Vagina (tissue), 2 donors: ENCODE data around the gene FGFR2. TPM values are rescaled to one million over a fixed set of nuclear protein-coding genes. Genes with fewer than 3 reads are reported as not detected.

ENCODE experiments used
- DNase-seq, 2 donors: peaks; one replicate each; pipeline ENCODE4 v3.0.0-alpha.2; 2017; ENCODE audit errors: extremely low spot score in 2 of 2
- H3K27ac ChIP-seq: fragments of 200-600 bp; sonication (generic); one replicate; pipeline ENCODE4 v1.5.1; 2019
- H3K27me3 ChIP-seq: fragments of 200-600 bp; sonication (generic); one replicate; pipeline ENCODE4 v1.5.1; 2019
- H3K36me3 ChIP-seq, 2 donors: fragments of 200-600 bp; sonication (generic); one replicate each; pipeline ENCODE4 v1.5.1; 2017 to 2019
- H3K4me1 ChIP-seq: fragments of 200-600 bp; sonication (generic); one replicate; pipeline ENCODE4 v1.5.1; 2019
- H3K4me3 ChIP-seq, 2 donors: fragments of 200-600 bp; sonication (generic); 1 replicate in 1 of 2; 2 replicates in 1 of 2; pipeline ENCODE4 v1.5.1; 2016 to 2019
- H3K9me3 ChIP-seq: fragments of 200-600 bp; sonication (generic); one replicate; pipeline ENCODE4 v1.5.1; 2019
- POLR2A ChIP-seq, 2 donors: fragments of 450-650 bp; IDR thresholded peaks; one replicate each; pipeline ENCODE4 v1.6.1; 2017; ENCODE audit warnings: antibody characterized with exemption in 2 of 2, mild to moderate bottlenecking in 2 of 2, moderate library complexity in 2 of 2
- POLR2AphosphoS5 ChIP-seq, 2 donors: sonication (generic); formaldehyde crosslinking; IDR thresholded peaks; one replicate each; pipeline ENCODE4 v1.9.0; 2017; ENCODE audit warnings: antibody characterized with exemption in 2 of 2, mild to moderate bottlenecking in 2 of 2, low read depth in 1 of 2; ENCODE audit not compliant: insufficient read depth in 1 of 2
- intact Hi-C: fragments of 100-400 bp; cut with DNase I; formaldehyde crosslinking; loops from one replicate; pipeline ENCODE4 v1.15.1; 2023
- total RNA-seq: library from RNA; depleted of rRNA; stranded (reverse); fragments of >200 nt; gene quantifications from one replicate; pipeline ENCODE4 v1.2.3, GENCODE V29; 2016
- TF ChIP-seq, protein P1 (sequence below), 3 experiments: fragments of 450-650 bp in 2 of 3; fragments of 200-600 bp in 1 of 3; sonication (generic) in 1 of 3; IDR thresholded peaks; one replicate each; pipeline ENCODE4 v1.5.1; 2017 to 2019; ENCODE audit warnings: antibody characterized with exemption in 3 of 3, mild to moderate bottlenecking in 2 of 3, moderate library complexity in 2 of 3

The FGFR2 gene
- total RNA-seq, 1 donor from 2014 or later, result 54.0 TPM

DNA sequence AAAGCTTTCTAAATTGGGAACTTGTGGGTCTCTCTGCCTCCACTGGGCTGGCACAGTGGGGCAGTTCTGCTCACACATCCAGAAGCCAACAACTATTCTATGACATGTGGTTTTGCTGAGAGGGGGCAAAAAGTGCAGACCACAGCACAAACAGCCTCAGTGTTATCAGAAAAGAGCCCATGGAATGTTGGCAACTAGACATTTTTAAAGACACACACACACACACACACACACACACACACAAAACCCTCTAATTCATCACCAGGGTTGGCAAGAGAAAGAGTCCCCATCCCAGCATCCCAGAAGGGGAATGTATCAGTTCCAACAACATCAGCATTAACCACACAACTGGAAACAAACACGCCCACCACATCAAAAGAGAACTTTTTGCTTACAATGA, 117.1 kb downstream of the FGFR2 start:
- TF ChIP-seq POLR2AphosphoS5 (IDR thresholded peaks at IDR 0.05; ENCODE audit: insufficient read depth in 1 of 2, low read depth in 1 of 2) (no peak), POLR2A (IDR thresholded peaks at IDR 0.05) (no peak)
- TF ChIP-seq, protein P1, sequence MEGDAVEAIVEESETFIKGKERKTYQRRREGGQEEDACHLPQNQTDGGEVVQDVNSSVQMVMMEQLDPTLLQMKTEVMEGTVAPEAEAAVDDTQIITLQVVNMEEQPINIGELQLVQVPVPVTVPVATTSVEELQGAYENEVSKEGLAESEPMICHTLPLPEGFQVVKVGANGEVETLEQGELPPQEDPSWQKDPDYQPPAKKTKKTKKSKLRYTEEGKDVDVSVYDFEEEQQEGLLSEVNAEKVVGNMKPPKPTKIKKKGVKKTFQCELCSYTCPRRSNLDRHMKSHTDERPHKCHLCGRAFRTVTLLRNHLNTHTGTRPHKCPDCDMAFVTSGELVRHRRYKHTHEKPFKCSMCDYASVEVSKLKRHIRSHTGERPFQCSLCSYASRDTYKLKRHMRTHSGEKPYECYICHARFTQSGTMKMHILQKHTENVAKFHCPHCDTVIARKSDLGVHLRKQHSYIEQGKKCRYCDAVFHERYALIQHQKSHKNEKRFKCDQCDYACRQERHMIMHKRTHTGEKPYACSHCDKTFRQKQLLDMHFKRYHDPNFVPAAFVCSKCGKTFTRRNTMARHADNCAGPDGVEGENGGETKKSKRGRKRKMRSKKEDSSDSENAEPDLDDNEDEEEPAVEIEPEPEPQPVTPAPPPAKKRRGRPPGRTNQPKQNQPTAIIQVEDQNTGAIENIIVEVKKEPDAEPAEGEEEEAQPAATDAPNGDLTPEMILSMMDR (IDR thresholded peaks at IDR 0.05), result no peak
- Histone ChIP-seq H3K27me3 (no peaks in the 10 kb centered on the region), H3K4me1 (peaks cover 17% of the 10 kb centered on the region), H3K27ac (no peak overlapping the region), H3K36me3 (no peaks in the 10 kb centered on the region), H3K4me3 (no peak overlapping the region), H3K9me3 (no peaks in the 10 kb centered on the region)
- intact Hi-C loops, result no loop called here
- DNase-seq, result no peak

GRCh38 chr10:121478556-121478955, 119.7 kb downstream of the FGFR2 start:
- no peaks in the 10 kb centered on the region for H3K36me3 ChIP-seq
- intact Hi-C loops, result no loop called here

DNA sequence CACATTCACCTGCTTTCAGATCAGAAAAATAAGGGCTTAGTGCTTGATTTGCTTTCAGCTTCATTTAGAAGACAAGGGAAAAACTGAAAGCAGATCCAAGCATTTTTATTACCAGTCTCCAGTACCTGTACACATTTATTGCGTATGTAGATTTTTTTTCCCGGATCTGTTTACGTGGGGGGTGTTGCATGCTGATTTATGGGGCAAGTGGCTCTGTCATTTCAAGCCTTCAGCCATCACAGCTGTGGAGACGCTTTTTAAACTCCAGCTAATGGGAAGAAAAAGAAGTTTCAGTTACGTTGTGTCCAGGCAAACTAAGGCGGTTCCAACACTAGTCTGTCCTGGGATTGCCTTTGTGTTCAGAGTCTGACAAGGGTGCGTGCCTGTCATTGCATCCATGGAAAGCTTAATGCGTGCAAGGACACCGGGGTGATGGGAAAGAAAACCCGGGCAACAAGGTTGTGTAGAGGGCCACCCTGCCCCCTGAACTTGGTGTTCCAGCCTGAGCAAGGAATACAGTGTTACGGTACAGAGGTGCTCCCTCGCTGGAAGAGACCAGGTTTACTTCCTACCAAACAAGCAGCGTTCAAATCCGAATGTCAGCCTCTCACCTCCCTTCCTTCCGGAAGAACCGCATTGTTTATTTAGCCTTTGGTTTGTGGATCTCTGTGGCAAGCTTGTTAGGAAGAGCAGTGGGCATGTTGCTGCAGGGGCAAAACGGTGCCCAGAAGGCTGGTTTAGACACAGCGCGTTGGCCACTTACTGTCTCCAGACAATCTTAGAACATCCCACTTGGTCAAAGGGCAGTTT, 128.2 kb downstream of the FGFR2 start:
- intact Hi-C loops, result no loop called here
- peak overlapping the region in 1 of 2 donors; percentile 17 for H3K4me3 ChIP-seq
- no peaks in the 10 kb centered on the region for H3K4me1 ChIP-seq
- TF ChIP-seq POLR2A (IDR thresholded peaks at IDR 0.05) (no peak), POLR2AphosphoS5 (IDR thresholded peaks at IDR 0.05; ENCODE audit: insufficient read depth in 1 of 2, low read depth in 1 of 2) (no peak)
- TF ChIP-seq, protein P1 (IDR thresholded peaks at IDR 0.05), result no peak
- H3K9me3 ChIP-seq, result no peaks in the 10 kb centered on the region
- H3K36me3 ChIP-seq, result no peaks in the 10 kb centered on the region
- DNase-seq, result no peak
- no peaks in the 10 kb centered on the region for H3K27me3 ChIP-seq
- no peak overlapping the region for H3K27ac ChIP-seq

More at GRCh38 chr10:121478556-121478955, 119.7 kb downstream of the FGFR2 start:
- H3K4me3 ChIP-seq, result no peak overlapping the region
- TF ChIP-seq POLR2A (IDR thresholded peaks at IDR 0.05) (no peak), POLR2AphosphoS5 (IDR thresholded peaks at IDR 0.05; ENCODE audit: insufficient read depth in 1 of 2, low read depth in 1 of 2) (no peak)
- TF ChIP-seq, protein P1 (IDR thresholded peaks at IDR 0.05), result no peak
- H3K9me3 ChIP-seq, result no peaks in the 10 kb centered on the region
- H3K4me1 ChIP-seq, result peaks cover 7% of the 10 kb centered on the region
- H3K27me3 ChIP-seq, result no peaks in the 10 kb centered on the region
- DNase-seq, result no peak
- no peak overlapping the region for H3K27ac ChIP-seq

DNA sequence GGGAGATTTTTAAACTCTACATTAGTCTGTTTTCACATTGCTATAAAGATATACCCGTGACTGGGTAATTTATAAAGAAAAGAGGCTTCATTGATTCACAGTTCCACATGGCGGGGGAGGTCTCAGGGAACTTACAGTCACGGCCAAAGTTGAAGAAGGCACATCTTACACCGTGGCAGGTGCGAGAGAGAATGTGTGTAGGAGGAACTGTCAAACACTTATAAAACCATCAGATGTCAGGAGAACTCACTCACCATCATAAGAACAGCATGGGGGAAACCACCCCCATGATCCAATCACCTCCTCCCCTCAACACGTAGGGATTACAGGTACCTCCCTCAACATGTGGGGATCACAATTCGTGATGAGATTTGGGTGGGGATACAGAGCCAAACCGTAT, 129.5 kb downstream of the FGFR2 start:
- H3K27me3 ChIP-seq, result no peaks in the 10 kb centered on the region
- intact Hi-C loops, result no loop called here
- no peaks in the 10 kb centered on the region for H3K36me3 ChIP-seq
- TF ChIP-seq POLR2AphosphoS5 (IDR thresholded peaks at IDR 0.05; ENCODE audit: insufficient read depth in 1 of 2, low read depth in 1 of 2), result no peak
- no peak for TF ChIP-seq POLR2A (IDR thresholded peaks at IDR 0.05)
- no peak for DNase-seq
- no peaks in the 10 kb centered on the region for H3K9me3 ChIP-seq
- no peaks in the 10 kb centered on the region for H3K4me1 ChIP-seq
- no peak overlapping the region for H3K27ac ChIP-seq
- no peak overlapping the region for H3K4me3 ChIP-seq

DNA sequence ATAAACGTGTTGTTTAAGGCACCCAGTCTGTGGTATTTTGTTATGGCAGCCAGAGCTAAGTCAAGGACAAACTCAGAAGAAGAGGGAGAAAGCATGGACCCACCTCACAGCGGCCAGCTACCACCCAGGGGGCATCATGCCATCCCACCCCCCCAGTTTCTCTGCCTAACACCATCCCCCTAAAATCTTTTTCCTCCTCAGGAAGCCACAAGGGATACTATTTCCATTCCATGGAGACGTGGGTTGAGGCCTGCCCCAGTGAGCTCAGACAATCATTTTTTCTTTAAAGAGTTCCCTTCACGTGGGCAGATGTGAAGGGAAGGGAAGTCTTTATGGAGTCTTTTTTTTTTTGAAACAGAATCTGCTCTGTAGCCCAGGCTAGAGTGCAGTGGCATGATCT, 131.8 kb downstream of the FGFR2 start:
- no peak overlapping the region for H3K4me3 ChIP-seq
- intact Hi-C loops, result no loop called here
- DNase-seq, result no peak
- H3K36me3 ChIP-seq, result no peaks in the 10 kb centered on the region
- H3K27me3 ChIP-seq, result no peaks in the 10 kb centered on the region
- no peaks in the 10 kb centered on the region for H3K4me1 ChIP-seq
- no peaks in the 10 kb centered on the region for H3K9me3 ChIP-seq
- no peak overlapping the region for H3K27ac ChIP-seq
- TF ChIP-seq POLR2AphosphoS5 (IDR thresholded peaks at IDR 0.05; ENCODE audit: insufficient read depth in 1 of 2, low read depth in 1 of 2) (no peak), POLR2A (IDR thresholded peaks at IDR 0.05) (no peak)
- TF ChIP-seq, protein P1 (IDR thresholded peaks at IDR 0.05), result no peak
